SKM-1 (cell line): ENCODE results near the gene TUG1.

Source experiments
- DNase-seq: peaks from one replicate; lab custom pipeline; 2025; ENCODE audit not compliant: unreplicated experiment; lab: John Stamatoyannopoulos, UW

Gene TUG1

GRCh38 chr22:30968924-30969531 is at the start of gene TUG1:
Gene TUG1, plus strand, starts transcription at chr22:30969265.
- peak; percentile 88 for DNase-seq

- no peak for DNase-seq
Observed at GRCh38 chr22:30919973-30920372, 49.1 kb upstream of the TUG1 start.

GRCh38 chr22:30920407-30920806 is 48.7 kb upstream of the TUG1 start:
- no peak for DNase-seq

GRCh38 chr22:30921108-30921507 is 48.0 kb upstream of the TUG1 start:
- no peak for DNase-seq

GRCh38 chr22:30922151-30922611 is 46.9 kb upstream of the TUG1 start:
- no peak for DNase-seq

GRCh38 chr22:30923168-30923900 is 45.7 kb upstream of the TUG1 start:
- DNase-seq, result no peak

GRCh38 chr22:30925667-30926066 is 43.4 kb upstream of the TUG1 start:
- no peak for DNase-seq

GRCh38 chr22:30926706-30927105 is 42.4 kb upstream of the TUG1 start:
- no peak for DNase-seq

- DNase-seq, result no peak
Observed at GRCh38 chr22:30927806-30928205, 41.3 kb upstream of the TUG1 start.

- DNase-seq, result no peak
Observed at GRCh38 chr22:30928401-30928800, 40.7 kb upstream of the TUG1 start.

GRCh38 chr22:30930228-30930627 is 38.8 kb upstream of the TUG1 start:
- DNase-seq, result no peak

- no peak for DNase-seq
Observed at GRCh38 chr22:30931541-30932300, 37.3 kb upstream of the TUG1 start.

- DNase-seq, result no peak
Observed at GRCh38 chr22:30932661-30933060, 36.4 kb upstream of the TUG1 start.

- DNase-seq, result no peak
Observed at GRCh38 chr22:30933457-30933856, 35.6 kb upstream of the TUG1 start.

GRCh38 chr22:30934053-30934452 is 35.0 kb upstream of the TUG1 start:
- DNase-seq, result no peak

GRCh38 chr22:30940685-30941362 is 28.2 kb upstream of the TUG1 start:
- no peak for DNase-seq

GRCh38 chr22:30941363-30941740 is 27.7 kb upstream of the TUG1 start:
- DNase-seq, result no peak

GRCh38 chr22:30943368-30943767 is 25.7 kb upstream of the TUG1 start:
- no peak for DNase-seq

GRCh38 chr22:30944986-30945385 is 24.1 kb upstream of the TUG1 start:
- no peak for DNase-seq

- no peak for DNase-seq
Observed at GRCh38 chr22:30945653-30946052, 23.4 kb upstream of the TUG1 start.

- no peak for DNase-seq
Observed at GRCh38 chr22:30946354-30946753, 22.7 kb upstream of the TUG1 start.
